NOMO-1 treated with DMSO at 0.1 percent for 48 hours (cell line): ENCODE measurements around the gene CATSPERE.
"Not testable (repeated sequence)": the region's sequence is repeated elsewhere in the genome, so short reads cannot be mapped to it uniquely, and the experiment has no call there.

ENCODE experiments used
- DNase-seq: peaks from one replicate; lab custom pipeline; 2025; ENCODE audit not compliant: unreplicated experiment; lab: John Stamatoyannopoulos, UW

The CATSPERE gene

DNA sequence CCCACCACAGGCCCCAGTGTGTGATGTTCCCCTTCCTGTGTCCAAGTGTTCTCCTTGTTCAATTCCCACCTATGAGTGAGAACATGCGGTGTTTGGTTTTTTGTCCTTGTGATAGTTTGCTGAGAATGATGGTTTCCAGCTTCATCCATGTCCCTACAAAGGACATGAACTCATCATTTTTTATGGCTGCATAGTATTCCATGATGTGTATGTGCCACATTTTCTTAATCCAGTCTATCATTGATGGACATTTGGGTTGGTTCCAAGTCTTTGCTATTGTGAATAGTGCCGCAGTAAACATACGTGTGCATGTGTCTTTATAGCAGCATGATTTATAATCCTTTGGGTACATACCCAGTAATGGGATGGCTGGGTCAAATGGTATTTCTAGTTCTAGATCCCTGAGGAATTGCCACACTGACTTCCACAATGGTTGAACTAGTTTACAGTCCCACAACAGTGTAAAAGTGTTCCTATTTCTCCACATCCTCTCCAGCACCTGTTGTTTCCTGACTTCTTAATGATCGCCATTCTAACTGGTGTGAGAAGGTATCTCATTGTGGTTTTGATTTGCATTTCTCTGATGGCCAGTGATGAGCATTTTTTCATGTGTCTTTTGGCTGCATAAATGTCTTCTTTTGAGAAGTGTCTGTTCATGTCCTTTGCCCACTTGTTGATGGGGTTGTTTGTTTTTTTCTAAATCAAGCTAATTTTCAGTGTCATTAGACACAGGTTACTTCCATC, 200.7 kb downstream of the CATSPERE start:
- DNase-seq: not testable (repeated sequence)

DNA sequence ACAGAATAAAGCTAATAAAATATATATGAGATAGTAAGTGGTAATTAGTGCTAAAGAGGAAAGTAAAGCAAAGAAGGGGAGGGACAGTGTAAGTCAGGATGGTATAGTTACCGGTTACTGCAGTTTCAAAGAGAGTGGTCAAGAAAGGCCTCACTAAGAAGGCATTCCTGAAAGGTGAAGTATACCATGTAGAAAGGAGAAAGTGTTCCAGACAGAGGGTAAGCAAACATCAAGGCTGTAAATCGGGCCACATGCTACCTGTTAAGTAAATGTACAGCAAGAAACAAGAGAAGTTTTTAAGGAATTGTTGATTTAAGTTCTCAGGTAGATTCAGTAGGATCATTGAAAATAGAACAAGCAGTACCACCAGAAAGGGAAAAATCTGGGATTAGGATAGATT, 201.5 kb downstream of the CATSPERE start:
- no peak for DNase-seq

- no peak for DNase-seq
These were observed 203.3 kb downstream of the CATSPERE start for GRCh38 chr1:244664353-244664752.

- DNase-seq: peak; percentile 57
These were observed 204.7 kb downstream of the CATSPERE start for GRCh38 chr1:244665771-244666217.

DNA sequence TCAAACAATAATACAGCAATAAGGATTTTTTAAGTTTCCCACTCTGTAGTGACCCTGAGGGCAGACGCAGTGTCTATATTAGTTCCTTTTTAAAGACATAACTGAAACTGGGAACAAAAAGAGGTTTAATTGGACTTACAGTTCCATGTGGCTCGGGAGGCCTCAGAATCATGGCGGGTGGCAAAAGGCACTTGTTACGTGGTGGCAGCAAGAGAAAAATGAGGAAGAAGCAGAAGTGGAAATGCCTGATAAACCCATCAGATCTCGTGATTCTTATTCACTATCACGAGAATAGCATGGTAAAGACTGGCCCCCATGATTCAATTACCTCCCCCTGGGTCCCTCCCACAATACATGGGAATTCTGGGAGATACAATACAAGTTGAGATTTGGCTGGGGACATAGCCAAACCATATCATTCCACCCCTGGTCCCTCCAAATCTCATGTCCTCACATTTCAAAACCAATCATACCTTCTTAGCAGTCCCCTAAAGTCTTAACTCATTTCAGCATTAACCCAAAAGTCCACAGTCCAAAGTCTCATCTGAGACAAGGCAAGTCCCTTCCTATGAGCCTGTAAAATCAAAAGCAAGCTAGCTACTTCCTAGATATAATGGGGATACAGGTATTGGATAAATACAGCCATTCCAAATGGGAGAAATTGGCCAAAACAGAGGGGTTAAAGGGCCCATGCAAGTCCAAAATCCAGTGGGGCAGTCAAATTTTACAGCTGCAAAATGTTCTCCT, 205.8 kb downstream of the CATSPERE start:
- peak; percentile 13 for DNase-seq

GRCh38 chr1:244667797-244668196, 206.7 kb downstream of the CATSPERE start:
- no peak for DNase-seq

DNA sequence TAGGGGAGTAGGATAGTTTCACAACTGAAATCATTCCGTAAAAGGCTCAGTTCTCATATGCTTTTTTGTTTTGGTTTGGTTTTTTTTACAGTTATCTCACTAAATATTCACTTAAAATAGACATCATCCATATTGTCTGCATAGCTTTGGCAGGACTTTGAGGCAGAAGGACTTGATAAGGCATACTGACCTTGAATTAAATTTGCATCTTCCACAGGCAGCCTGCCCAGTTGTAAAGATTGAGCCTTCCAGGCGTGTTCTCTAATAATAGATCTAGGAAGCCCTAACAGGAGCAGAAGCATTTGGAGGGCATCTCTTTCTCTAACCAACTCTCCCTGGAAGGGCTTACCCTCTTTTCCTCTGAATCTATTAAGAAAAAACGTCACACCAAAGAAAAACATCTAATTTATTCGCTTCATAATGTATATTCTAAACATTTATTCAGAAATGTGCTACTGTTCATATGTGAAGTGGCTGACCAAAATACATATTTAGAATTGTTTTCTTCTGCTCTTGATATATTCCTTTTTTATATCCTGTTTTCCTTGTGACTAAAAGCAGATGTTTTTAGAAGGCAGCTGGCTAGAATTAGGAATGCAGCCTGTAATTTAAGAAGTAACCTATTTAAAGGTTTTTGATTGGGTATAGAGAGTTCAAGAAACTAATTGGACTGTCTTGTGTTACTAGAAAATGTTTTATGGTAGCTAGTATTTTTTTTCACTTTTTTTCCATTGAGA, 212.0 kb downstream of the CATSPERE start:
- DNase-seq: no peak

- no peak for DNase-seq
These were observed 213.4 kb downstream of the CATSPERE start for GRCh38 chr1:244674446-244674845.

DNA sequence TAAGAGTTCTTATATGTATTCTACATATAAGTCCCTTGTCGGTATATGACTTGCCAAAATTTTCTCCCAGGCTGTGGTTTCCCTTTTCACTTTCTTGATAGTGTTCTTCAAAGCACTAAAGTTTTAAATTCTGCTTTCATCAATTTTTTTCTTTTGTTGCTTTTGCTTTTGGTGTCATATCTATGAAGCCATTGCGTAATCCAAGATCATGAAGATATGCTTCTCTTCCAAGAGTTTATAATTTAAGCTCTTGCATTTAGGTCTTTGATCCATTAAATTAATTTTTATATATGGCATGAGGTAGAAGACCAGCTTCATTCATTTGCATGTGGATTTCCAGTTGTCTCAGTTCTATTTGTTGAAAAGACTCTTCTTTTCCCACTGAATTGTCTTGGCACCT, 214.1 kb downstream of the CATSPERE start:
- no peak for DNase-seq

- DNase-seq: no peak
These were observed 217.6 kb downstream of the CATSPERE start for GRCh38 chr1:244678697-244679096.

DNA sequence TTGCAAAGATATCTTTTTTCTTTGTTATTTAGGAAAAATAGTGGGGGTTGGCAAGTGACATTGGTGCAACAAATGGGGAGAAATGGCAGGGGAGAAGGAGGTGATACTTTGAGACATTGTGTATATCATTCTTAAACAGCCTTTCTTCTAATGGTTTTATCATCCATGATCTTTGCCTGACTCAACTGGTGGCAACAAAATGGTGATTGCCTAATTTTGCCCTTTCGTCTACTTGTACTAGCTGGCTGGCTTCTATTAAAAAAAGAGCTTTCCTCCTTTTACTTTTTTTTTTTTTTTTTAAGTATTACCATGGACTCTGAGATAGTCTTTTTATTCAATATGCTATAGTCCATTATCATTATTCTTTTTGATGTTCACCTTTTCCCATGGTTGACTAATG, 219.6 kb downstream of the CATSPERE start:
- DNase-seq: no peak

- DNase-seq: not testable (repeated sequence)
These were observed 221.0 kb downstream of the CATSPERE start for GRCh38 chr1:244682087-244682486.
